MM.1S (cell line): ENCODE results near the gene LARGE1.

Source experiments
- EZH2 ChIP-seq: fragments of 300-600 bp; sonication (generic); optimal IDR thresholded peaks from 2 replicates; pipeline ENCODE3; 2017; ENCODE audit warnings: low read depth, mild to moderate bottlenecking, antibody characterized with exemption, low read length, mixed read lengths
- EZH2phosphoT487 ChIP-seq: fragments of 300-600 bp; sonication (generic); IDR thresholded peaks from 2 replicates; pipeline ENCODE4 v1.6.1; 2018; ENCODE audit warnings: antibody characterized with exemption, low read length
- TF ChIP-seq, protein P1 (sequence below): fragments of 300-600 bp; sonication (generic); IDR thresholded peaks from 2 replicates; pipeline ENCODE4 v1.5.1; 2016; ENCODE audit warnings: antibody characterized with exemption, low read length, mixed read lengths

DNA sequence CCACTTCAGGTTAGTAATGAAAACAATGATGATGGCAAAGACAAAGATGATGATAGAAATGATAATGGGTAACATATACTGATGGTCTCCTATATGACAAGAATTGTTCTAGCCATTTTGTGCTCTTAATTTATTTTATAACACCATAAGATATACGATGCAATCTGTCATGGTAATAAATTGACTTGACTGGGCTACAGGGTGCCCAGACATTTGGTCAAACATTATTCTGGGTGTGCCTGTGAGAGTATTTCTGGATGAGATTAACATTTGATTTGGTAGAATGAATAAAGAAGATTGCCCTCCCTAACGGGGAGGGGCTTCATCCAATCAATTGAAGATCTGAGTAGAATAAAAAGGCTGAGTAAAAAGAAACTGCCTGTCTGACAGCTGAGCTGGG, 237.3 kb downstream of the LARGE1 start:
- TF ChIP-seq, protein P1, sequence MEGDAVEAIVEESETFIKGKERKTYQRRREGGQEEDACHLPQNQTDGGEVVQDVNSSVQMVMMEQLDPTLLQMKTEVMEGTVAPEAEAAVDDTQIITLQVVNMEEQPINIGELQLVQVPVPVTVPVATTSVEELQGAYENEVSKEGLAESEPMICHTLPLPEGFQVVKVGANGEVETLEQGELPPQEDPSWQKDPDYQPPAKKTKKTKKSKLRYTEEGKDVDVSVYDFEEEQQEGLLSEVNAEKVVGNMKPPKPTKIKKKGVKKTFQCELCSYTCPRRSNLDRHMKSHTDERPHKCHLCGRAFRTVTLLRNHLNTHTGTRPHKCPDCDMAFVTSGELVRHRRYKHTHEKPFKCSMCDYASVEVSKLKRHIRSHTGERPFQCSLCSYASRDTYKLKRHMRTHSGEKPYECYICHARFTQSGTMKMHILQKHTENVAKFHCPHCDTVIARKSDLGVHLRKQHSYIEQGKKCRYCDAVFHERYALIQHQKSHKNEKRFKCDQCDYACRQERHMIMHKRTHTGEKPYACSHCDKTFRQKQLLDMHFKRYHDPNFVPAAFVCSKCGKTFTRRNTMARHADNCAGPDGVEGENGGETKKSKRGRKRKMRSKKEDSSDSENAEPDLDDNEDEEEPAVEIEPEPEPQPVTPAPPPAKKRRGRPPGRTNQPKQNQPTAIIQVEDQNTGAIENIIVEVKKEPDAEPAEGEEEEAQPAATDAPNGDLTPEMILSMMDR, result no peak
- TF ChIP-seq EZH2phosphoT487 (no peak), EZH2 (no peak)
